Stimulated activated memory B cell treated with anti-CD40 and anti-IgM and Interleukin-4, amounts not matched to agents 10 μg/mL and 1 μg/mL and 100 μg/mL, for 72 hours (primary cell): ENCODE measurements around the gene NFKB2.
A peak's percentile ranks its signal among the peaks of the same experiment; 100 is the strongest.

ENCODE experiments used
- ATAC-seq: fragments of 150-1000 bp; cut with Tn5 transposase; 2 replicates; pipeline ENCODE4 v1.10.0; 2021
- H3K27ac Mint-ChIP-seq: one replicate; pipeline ENCODE4 v1.8.0; 2022; ENCODE audit warnings: mild to moderate bottlenecking, mixed read lengths
- H3K27me3 Mint-ChIP-seq: one replicate; pipeline ENCODE4 v1.8.0; 2022; ENCODE audit warnings: mixed read lengths
- H3K36me3 Mint-ChIP-seq: one replicate; pipeline ENCODE4 v1.8.0; 2022; ENCODE audit warnings: mixed read lengths
- H3K4me1 Mint-ChIP-seq: one replicate; pipeline ENCODE4 v1.8.0; 2022; ENCODE audit warnings: mixed read lengths
- H3K4me3 Mint-ChIP-seq: one replicate; pipeline ENCODE4 v1.8.0; 2022; ENCODE audit warnings: mild to moderate bottlenecking, moderate library complexity, mixed read lengths
- H3K9me3 Mint-ChIP-seq: one replicate; pipeline ENCODE4 v1.8.0; 2022; ENCODE audit warnings: mixed read lengths

Gene NFKB2

DNA sequence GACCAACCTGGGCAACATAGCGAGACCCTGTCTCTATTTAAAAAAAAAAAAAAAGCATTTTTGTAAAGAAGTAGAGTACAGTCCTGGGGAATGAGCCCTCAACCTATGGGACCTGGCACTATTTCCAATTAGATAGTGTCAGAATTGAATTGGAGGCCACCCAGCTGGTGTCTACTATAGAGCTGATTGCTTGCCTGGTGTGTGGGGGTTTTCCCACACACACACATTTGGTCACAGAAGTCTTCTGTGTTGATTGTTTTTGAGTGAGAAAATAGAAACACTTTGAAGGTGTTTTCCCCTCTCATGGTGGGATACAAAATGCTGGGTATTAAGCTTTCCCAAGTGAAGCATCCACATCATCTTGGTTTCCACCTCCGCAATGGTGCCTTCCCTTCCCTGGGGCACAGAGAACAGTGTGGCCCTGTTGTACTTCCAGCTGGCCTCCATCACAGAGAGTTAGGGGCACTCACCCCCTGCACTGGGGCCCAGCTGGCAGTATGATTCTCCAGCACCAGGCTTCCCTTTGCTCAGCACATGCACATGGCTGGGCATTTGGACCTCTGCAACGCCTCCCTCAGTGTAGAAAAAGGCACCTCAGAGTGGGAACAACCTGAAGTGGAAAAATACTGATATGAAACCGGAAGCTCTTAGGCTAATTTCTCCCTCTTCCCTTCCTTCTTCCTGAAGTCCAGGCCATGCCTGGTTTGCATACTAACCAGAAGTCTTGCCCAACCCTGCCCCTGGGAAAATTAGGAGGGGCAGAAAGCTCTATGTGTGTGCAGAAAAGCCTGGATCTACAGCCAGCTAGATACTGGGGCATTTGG is 10.7 kb upstream of the NFKB2 start:
- Mint-ChIP-seq H3K27me3 (no peaks in the 10 kb centered on the region), H3K27ac (peak overlapping the region; percentile 9), H3K4me3 (no peak overlapping the region), H3K36me3 (peaks cover 32% of the 10 kb centered on the region), H3K4me1 (peaks cover 20% of the 10 kb centered on the region), H3K9me3 (no peaks in the 10 kb centered on the region)
- peak; percentile 34 for ATAC-seq

GRCh38 chr10:102389894-102390293 is 5.6 kb upstream of the NFKB2 start:
- no peak overlapping the region for H3K4me3 Mint-ChIP-seq
- peaks cover 24% of the 10 kb centered on the region for H3K4me1 Mint-ChIP-seq
- no peaks in the 10 kb centered on the region for H3K27me3 Mint-ChIP-seq
- no peak for ATAC-seq
- no peak overlapping the region for H3K27ac Mint-ChIP-seq
- H3K9me3 Mint-ChIP-seq, result no peaks in the 10 kb centered on the region
- no peaks in the 10 kb centered on the region for H3K36me3 Mint-ChIP-seq

GRCh38 chr10:102392306-102392705 is 3.2 kb upstream of the NFKB2 start:
- Mint-ChIP-seq H3K4me1 (peaks cover 32% of the 10 kb centered on the region), H3K27me3 (no peaks in the 10 kb centered on the region), H3K27ac (no peak overlapping the region), H3K9me3 (no peaks in the 10 kb centered on the region), H3K4me3 (no peak overlapping the region), H3K36me3 (peaks cover 16% of the 10 kb centered on the region)
- ATAC-seq, result no peak

DNA sequence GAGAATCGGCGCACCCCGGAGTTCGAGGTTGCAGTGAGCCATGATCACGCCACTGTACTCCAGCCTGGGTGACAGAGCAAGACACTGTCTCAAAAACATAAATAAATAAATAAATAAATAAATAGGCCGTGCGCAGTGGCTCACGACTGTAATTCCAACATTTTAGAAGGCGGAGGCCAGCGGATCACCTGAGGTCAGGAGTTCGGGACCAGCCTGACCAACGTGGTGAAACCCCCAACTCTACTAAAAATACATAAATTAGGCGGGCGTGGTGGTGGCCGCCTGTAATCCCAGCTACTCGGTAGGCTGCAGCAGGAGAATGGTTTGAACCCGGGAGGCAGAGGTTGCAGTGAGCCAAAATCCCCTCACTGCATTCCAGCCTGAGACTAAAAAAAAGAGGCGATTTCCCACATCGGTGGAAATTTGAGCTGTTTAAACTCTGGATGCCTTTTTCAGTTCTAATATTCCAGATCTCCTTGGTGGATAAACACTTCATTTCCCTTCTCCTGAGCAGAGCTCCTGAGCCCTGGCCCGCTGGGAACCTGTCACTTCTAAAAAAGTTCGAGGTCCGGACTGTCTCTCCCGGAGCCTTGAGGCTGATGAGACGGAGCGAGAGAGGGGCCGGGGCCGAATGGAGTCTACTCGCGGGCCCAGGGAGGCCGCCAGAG is 2.0 kb upstream of the NFKB2 start:
- Mint-ChIP-seq H3K36me3 (peaks cover 28% of the 10 kb centered on the region), H3K4me3 (peak overlapping the region; percentile 94), H3K27me3 (no peaks in the 10 kb centered on the region), H3K27ac (peak overlapping the region; percentile 99), H3K9me3 (no peaks in the 10 kb centered on the region), H3K4me1 (peaks cover 45% of the 10 kb centered on the region)
- ATAC-seq, result no peak

- H3K9me3 Mint-ChIP-seq, result no peaks in the 10 kb centered on the region
- H3K4me1 Mint-ChIP-seq, result peaks cover 49% of the 10 kb centered on the region
- peak; percentile 93 for ATAC-seq
- peaks cover 32% of the 10 kb centered on the region for H3K36me3 Mint-ChIP-seq
- H3K4me3 Mint-ChIP-seq, result peak overlapping the region; percentile 94
- no peaks in the 10 kb centered on the region for H3K27me3 Mint-ChIP-seq
- peak overlapping the region; percentile 99 for H3K27ac Mint-ChIP-seq
Measured at GRCh38 chr10:102394079-102394800, 1.3 kb upstream of the NFKB2 start.

GRCh38 chr10:102394801-102395399 is 605 bp upstream of the NFKB2 start:
- H3K4me3 Mint-ChIP-seq, result peak overlapping the region; percentile 94
- H3K27ac Mint-ChIP-seq, result peak overlapping the region; percentile 99
- H3K36me3 Mint-ChIP-seq, result peaks cover 39% of the 10 kb centered on the region
- H3K4me1 Mint-ChIP-seq, result peaks cover 54% of the 10 kb centered on the region
- H3K9me3 Mint-ChIP-seq, result no peaks in the 10 kb centered on the region
- H3K27me3 Mint-ChIP-seq, result no peaks in the 10 kb centered on the region
- ATAC-seq, result peak; percentile 46

- Mint-ChIP-seq H3K9me3 (no peaks in the 10 kb centered on the region), H3K4me3 (peak overlapping the region; percentile 94), H3K27me3 (no peaks in the 10 kb centered on the region), H3K27ac (peak overlapping the region; percentile 99), H3K36me3 (peaks cover 52% of the 10 kb centered on the region), H3K4me1 (peaks cover 64% of the 10 kb centered on the region)
- no peak for ATAC-seq
Measured at GRCh38 chr10:102396317-102396650, 779 bp downstream of the NFKB2 start.

DNA sequence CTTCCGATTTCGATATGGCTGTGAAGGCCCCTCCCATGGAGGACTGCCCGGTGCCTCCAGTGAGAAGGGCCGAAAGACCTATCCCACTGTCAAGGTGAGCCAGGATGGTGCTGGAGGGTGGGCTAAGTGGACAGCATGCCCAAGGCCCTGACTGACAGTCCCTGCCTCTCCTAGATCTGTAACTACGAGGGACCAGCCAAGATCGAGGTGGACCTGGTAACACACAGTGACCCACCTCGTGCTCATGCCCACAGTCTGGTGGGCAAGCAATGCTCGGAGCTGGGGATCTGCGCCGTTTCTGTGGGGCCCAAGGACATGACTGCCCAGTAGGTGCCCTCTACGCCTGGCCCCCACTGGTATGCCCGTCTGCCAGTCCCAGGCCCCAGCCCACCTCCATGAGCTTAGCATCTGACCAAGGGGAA is 1.2 kb downstream of the NFKB2 start:
- no peaks in the 10 kb centered on the region for H3K27me3 Mint-ChIP-seq
- peaks cover 68% of the 10 kb centered on the region for H3K4me1 Mint-ChIP-seq
- ATAC-seq, result no peak
- no peaks in the 10 kb centered on the region for H3K9me3 Mint-ChIP-seq
- H3K4me3 Mint-ChIP-seq, result peak overlapping the region; percentile 94
- peak overlapping the region; percentile 99 for H3K27ac Mint-ChIP-seq
- H3K36me3 Mint-ChIP-seq, result peaks cover 56% of the 10 kb centered on the region

GRCh38 chr10:102397222-102398171 is 2.0 kb downstream of the NFKB2 start:
- Mint-ChIP-seq H3K27ac (peak overlapping the region; percentile 99), H3K27me3 (no peaks in the 10 kb centered on the region), H3K4me3 (peak overlapping the region; percentile 94), H3K9me3 (no peaks in the 10 kb centered on the region), H3K4me1 (peaks cover 72% of the 10 kb centered on the region), H3K36me3 (peaks cover 64% of the 10 kb centered on the region)
- no peak for ATAC-seq

GRCh38 chr10:102398172-102399020 is 2.9 kb downstream of the NFKB2 start:
- H3K27me3 Mint-ChIP-seq, result no peaks in the 10 kb centered on the region
- H3K4me1 Mint-ChIP-seq, result peaks cover 70% of the 10 kb centered on the region
- H3K36me3 Mint-ChIP-seq, result peaks cover 66% of the 10 kb centered on the region
- no peak for ATAC-seq
- peak overlapping the region; percentile 94 for H3K4me3 Mint-ChIP-seq
- no peaks in the 10 kb centered on the region for H3K9me3 Mint-ChIP-seq
- H3K27ac Mint-ChIP-seq, result peak overlapping the region; percentile 85

GRCh38 chr10:102399217-102400021 is 3.9 kb downstream of the NFKB2 start:
- peaks cover 66% of the 10 kb centered on the region for H3K36me3 Mint-ChIP-seq
- peak; percentile 64 for ATAC-seq
- no peaks in the 10 kb centered on the region for H3K9me3 Mint-ChIP-seq
- H3K27ac Mint-ChIP-seq, result peak overlapping the region; percentile 85
- peak overlapping the region; percentile 94 for H3K4me3 Mint-ChIP-seq
- no peaks in the 10 kb centered on the region for H3K27me3 Mint-ChIP-seq
- peaks cover 70% of the 10 kb centered on the region for H3K4me1 Mint-ChIP-seq

DNA sequence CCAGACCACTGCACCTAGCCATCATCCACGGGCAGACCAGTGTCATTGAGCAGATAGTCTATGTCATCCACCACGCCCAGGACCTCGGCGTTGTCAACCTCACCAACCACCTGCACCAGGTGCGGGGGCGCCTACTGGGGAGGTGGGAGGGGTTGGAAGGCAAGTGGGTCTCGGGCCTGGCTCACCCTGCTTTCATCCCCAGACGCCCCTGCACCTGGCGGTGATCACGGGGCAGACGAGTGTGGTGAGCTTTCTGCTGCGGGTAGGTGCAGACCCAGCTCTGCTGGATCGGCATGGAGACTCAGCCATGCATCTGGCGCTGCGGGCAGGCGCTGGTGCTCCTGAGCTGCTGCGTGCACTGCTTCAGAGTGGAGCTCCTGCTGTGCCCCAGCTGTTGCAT is 4.6 kb downstream of the NFKB2 start:
- ATAC-seq, result no peak
- Mint-ChIP-seq H3K4me3 (peak overlapping the region; percentile 94), H3K27me3 (no peaks in the 10 kb centered on the region), H3K4me1 (peaks cover 70% of the 10 kb centered on the region), H3K36me3 (peaks cover 66% of the 10 kb centered on the region), H3K9me3 (no peaks in the 10 kb centered on the region), H3K27ac (peak overlapping the region; percentile 85)
